HG02610 (cell line): ENCODE measurements around the gene SKOR2.

Experiments used
- ATAC-seq: cut with Tn5 transposase; IDR thresholded peaks from one replicate; pipeline ENCODE4 v1.9.1; 2021; ENCODE audit warnings: mild to moderate bottlenecking, moderate library complexity; ENCODE audit not compliant: unreplicated experiment

SKOR2 gene

GRCh38 chr18:47260120-47260923 is 8.9 kb upstream of the SKOR2 start:
- no peak for ATAC-seq

GRCh38 chr18:47254341-47254939 is 3.0 kb upstream of the SKOR2 start:
- no peak for ATAC-seq

- no peak for ATAC-seq
Observed at GRCh38 chr18:47253101-47253654, 1.7 kb upstream of the SKOR2 start.

- ATAC-seq: no peak
Observed at GRCh38 chr18:47250391-47251046, 941 bp downstream of the SKOR2 start.

GRCh38 chr18:47249314-47249981 is 2.0 kb downstream of the SKOR2 start:
- ATAC-seq: no peak

GRCh38 chr18:47248604-47249313 is 2.7 kb downstream of the SKOR2 start:
- no peak for ATAC-seq

GRCh38 chr18:47248115-47248603 is 3.3 kb downstream of the SKOR2 start:
- no peak for ATAC-seq

- ATAC-seq: no peak
Observed at GRCh38 chr18:47247416-47248114, 3.9 kb downstream of the SKOR2 start.

GRCh38 chr18:47247036-47247415 is 4.4 kb downstream of the SKOR2 start:
- no peak for ATAC-seq

- no peak for ATAC-seq
Observed at GRCh38 chr18:47246027-47246971, 5.2 kb downstream of the SKOR2 start.

GRCh38 chr18:47244086-47244485 is 7.4 kb downstream of the SKOR2 start:
- ATAC-seq: no peak

GRCh38 chr18:47235096-47235495 is 16.4 kb downstream of the SKOR2 start:
- no peak for ATAC-seq

- ATAC-seq: no peak
Observed at GRCh38 chr18:47226660-47227059, 24.8 kb downstream of the SKOR2 start.

GRCh38 chr18:47215554-47216138 is 35.8 kb downstream of the SKOR2 start:
- ATAC-seq: no peak

- ATAC-seq: no peak
Observed at GRCh38 chr18:47209171-47209570, 42.3 kb downstream of the SKOR2 start.

GRCh38 chr18:47206945-47207637 is 44.4 kb downstream of the SKOR2 start:
- ATAC-seq: no peak

GRCh38 chr18:47204908-47205522 is 46.4 kb downstream of the SKOR2 start:
- ATAC-seq: no peak
